K562 (cell line): Measurements from ENCODE around the gene AQP5. TPM values are rescaled to one million over a fixed set of nuclear protein-coding genes. Genes with fewer than 3 reads are reported as not detected.

Experiments used
- HNRNPLL ChIP-seq: fragments of 200-400 bp; formaldehyde crosslinking; IDR thresholded peaks from 2 replicates; pipeline ENCODE4 v1.6.1; 2017; ENCODE audit warnings: low read length, low read depth, mild to moderate bottlenecking; ENCODE audit not compliant: poor library complexity, severe bottlenecking
- JUN ChIP-seq, 2 experiments: sonication (generic) in 1 of 2; formaldehyde crosslinking in 1 of 2; IDR thresholded peaks; 2 replicates each; pipeline versions ENCODE4 v1.6.1 to v1.8.0; 2012 to 2022; ENCODE audit warnings: borderline replicate concordance in 2 of 2, mild to moderate bottlenecking in 2 of 2, improper control_type of control experiment in 1 of 2, low read depth in 1 of 2, low read length in 1 of 2, missing genetic modification reagents in 1 of 2
- MXI1 ChIP-seq: IDR thresholded peaks from 2 replicates; pipeline ENCODE4 v1.6.1; 2011; ENCODE audit warnings: low read depth, mild to moderate bottlenecking, improper control_type of control experiment, low read length
- PURB ChIP-seq: sonication (generic); formaldehyde crosslinking; IDR thresholded peaks from 2 replicates; pipeline ENCODE4 v1.9.0; 2021; ENCODE audit warnings: low read depth, mild to moderate bottlenecking, missing genetic modification reagents
- PYGO2 ChIP-seq: fragments of 450-650 bp; IDR thresholded peaks from 2 replicates; pipeline ENCODE4 v1.6.1; 2016; ENCODE audit warnings: mild to moderate bottlenecking, missing genetic modification characterization, moderate library complexity, missing compliant biosample characterization
- RBFOX2 ChIP-seq: fragments of 200-400 bp; formaldehyde crosslinking; IDR thresholded peaks from 2 replicates; pipeline ENCODE4 v1.6.1; 2017; ENCODE audit warnings: low read depth, mild to moderate bottlenecking, low read length, moderate library complexity
- RNF219 ChIP-seq: fragments of 250-450 bp; sonication (Bioruptor Pico); IDR thresholded peaks from 2 replicates; pipeline ENCODE4 v1.5.0; 2022; ENCODE audit warnings: mild to moderate bottlenecking
- SOX6 ChIP-seq: fragments of 450-650 bp; IDR thresholded peaks from 2 replicates; pipeline ENCODE4 v1.6.1; 2014; ENCODE audit warnings: mild to moderate bottlenecking
- WHSC1 ChIP-seq: IDR thresholded peaks from one replicate; pipeline ENCODE4 v1.6.1; 2012; ENCODE audit warnings: low read length, control low read depth, inconsistent platforms
- ZNF146 ChIP-seq: IDR thresholded peaks from one replicate; pipeline ENCODE4 v1.6.1; 2018; ENCODE audit warnings: missing compliant biosample characterization; ENCODE audit not compliant: unreplicated experiment
- ZNF239 ChIP-seq: fragments of 250-450 bp; sonication (Bioruptor Pico); IDR thresholded peaks from 2 replicates; pipeline ENCODE4 v1.4.0; 2020; ENCODE audit warnings: mild to moderate bottlenecking
- polyA plus RNA-seq, 8 experiments: library from polyadenylated mRNA; depleted of rRNA in 4 of 8; stranded (reverse) in 5 of 8; unstranded in 3 of 8; fragments of >200 nt; fragmentation: Nextera tagmentation in 2 of 8; fragmentation: Illumina TruSeq in 1 of 8; extraction: Ambion mirVana in 2 of 8; extraction: Trizol in 1 of 8; gene quantifications; 2 replicates each; pipeline versions ENCODE4 v1.2.1 to v1.2.3, GENCODE V29; 2011 to 2014; ENCODE audit warnings: inconsistent platforms in 1 of 8, missing spikeins in 1 of 8
- total RNA-seq, 7 experiments: library from RNA; depleted of rRNA in 6 of 7; stranded (reverse); fragments of >200 nt in 6 of 7; fragmentation: Illumina TruSeq in 2 of 7; extraction: Trizol in 2 of 7; gene quantifications; 2 replicates each; pipeline versions ENCODE4 v1.2.1 to v1.2.3, GENCODE V29; 2011 to 2021; ENCODE audit warnings: low replicate concordance in 1 of 7
- TF ChIP-seq, protein P1 (sequence below): fragments of 250-450 bp; sonication (Bioruptor Pico); IDR thresholded peaks from 2 replicates; pipeline ENCODE4 v1.4.0; 2020
- TF ChIP-seq, protein P2 (sequence below): fragments of 250-450 bp; sonication (Bioruptor Pico); IDR thresholded peaks from 2 replicates; pipeline ENCODE4 v1.5.0; 2021; ENCODE audit warnings: mild to moderate bottlenecking, borderline replicate concordance

Gene AQP5
- total and polyA plus RNA-seq, 9 of the 15 experiments (the other 6 are each of a cell fraction or from before 2014, with no cell fraction given) = not detected

GRCh38 chr12:50014342-50014741, 52.7 kb downstream of the AQP5 start (continued):
- TF ChIP-seq, protein P1, sequence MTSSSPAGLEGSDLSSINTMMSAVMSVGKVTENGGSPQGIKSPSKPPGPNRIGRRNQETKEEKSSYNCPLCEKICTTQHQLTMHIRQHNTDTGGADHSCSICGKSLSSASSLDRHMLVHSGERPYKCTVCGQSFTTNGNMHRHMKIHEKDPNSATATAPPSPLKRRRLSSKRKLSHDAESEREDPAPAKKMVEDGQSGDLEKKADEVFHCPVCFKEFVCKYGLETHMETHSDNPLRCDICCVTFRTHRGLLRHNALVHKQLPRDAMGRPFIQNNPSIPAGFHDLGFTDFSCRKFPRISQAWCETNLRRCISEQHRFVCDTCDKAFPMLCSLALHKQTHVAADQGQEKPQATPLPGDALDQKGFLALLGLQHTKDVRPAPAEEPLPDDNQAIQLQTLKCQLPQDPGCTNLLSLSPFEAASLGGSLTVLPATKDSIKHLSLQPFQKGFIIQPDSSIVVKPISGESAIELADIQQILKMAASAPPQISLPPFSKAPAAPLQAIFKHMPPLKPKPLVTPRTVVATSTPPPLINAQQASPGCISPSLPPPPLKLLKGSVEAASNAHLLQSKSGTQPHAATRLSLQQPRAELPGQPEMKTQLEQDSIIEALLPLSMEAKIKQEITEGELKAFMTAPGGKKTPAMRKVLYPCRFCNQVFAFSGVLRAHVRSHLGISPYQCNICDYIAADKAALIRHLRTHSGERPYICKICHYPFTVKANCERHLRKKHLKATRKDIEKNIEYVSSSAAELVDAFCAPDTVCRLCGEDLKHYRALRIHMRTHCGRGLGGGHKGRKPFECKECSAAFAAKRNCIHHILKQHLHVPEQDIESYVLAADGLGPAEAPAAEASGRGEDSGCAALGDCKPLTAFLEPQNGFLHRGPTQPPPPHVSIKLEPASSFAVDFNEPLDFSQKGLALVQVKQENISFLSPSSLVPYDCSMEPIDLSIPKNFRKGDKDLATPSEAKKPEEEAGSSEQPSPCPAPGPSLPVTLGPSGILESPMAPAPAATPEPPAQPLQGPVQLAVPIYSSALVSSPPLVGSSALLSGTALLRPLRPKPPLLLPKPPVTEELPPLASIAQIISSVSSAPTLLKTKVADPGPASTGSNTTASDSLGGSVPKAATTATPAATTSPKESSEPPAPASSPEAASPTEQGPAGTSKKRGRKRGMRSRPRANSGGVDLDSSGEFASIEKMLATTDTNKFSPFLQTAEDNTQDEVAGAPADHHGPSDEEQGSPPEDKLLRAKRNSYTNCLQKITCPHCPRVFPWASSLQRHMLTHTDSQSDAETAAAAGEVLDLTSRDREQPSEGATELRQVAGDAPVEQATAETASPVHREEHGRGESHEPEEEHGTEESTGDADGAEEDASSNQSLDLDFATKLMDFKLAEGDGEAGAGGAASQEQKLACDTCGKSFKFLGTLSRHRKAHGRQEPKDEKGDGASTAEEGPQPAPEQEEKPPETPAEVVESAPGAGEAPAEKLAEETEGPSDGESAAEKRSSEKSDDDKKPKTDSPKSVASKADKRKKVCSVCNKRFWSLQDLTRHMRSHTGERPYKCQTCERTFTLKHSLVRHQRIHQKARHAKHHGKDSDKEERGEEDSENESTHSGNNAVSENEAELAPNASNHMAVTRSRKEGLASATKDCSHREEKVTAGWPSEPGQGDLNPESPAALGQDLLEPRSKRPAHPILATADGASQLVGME = no peak
- TF ChIP-seq, protein P2, sequence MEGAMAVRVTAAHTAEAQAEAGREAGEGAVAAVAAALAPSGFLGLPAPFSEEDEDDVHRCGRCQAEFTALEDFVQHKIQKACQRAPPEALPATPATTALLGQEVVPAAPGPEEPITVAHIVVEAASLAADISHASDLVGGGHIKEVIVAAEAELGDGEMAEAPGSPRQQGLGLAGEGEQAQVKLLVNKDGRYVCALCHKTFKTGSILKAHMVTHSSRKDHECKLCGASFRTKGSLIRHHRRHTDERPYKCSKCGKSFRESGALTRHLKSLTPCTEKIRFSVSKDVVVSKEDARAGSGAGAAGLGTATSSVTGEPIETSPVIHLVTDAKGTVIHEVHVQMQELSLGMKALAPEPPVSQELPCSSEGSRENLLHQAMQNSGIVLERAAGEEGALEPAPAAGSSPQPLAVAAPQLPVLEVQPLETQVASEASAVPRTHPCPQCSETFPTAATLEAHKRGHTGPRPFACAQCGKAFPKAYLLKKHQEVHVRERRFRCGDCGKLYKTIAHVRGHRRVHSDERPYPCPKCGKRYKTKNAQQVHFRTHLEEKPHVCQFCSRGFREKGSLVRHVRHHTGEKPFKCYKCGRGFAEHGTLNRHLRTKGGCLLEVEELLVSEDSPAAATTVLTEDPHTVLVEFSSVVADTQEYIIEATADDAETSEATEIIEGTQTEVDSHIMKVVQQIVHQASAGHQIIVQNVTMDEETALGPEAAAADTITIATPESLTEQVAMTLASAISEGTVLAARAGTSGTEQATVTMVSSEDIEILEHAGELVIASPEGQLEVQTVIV (CRISPR knock-in tag) = no peak
- no peak for TF ChIP-seq RNF219 (CRISPR knock-in tag)
- no peak for TF ChIP-seq WHSC1
- no peak for TF ChIP-seq MXI1
- TF ChIP-seq RBFOX2 = no peak
- TF ChIP-seq ZNF146 (CRISPR knock-in tag) = no peak
- no peak for TF ChIP-seq JUN (IDR thresholded peaks at IDR 0.05; ENCODE audit: borderline replicate concordance, low read depth, low read length)
- TF ChIP-seq JUN (CRISPR knock-in tag; IDR thresholded peaks at IDR 0.05; ENCODE audit: borderline replicate concordance) = no peak
- TF ChIP-seq PYGO2 (tag) = no peak
- TF ChIP-seq SOX6 = no peak
- no peak for TF ChIP-seq HNRNPLL
- no peak for TF ChIP-seq ZNF239 (CRISPR knock-in tag)
- no peak for TF ChIP-seq PURB (CRISPR knock-in tag)
- TF ChIP-seq, all 486 proteins: peak for 0
